Measurements from ENCODE around the gene MPST.

DNA sequence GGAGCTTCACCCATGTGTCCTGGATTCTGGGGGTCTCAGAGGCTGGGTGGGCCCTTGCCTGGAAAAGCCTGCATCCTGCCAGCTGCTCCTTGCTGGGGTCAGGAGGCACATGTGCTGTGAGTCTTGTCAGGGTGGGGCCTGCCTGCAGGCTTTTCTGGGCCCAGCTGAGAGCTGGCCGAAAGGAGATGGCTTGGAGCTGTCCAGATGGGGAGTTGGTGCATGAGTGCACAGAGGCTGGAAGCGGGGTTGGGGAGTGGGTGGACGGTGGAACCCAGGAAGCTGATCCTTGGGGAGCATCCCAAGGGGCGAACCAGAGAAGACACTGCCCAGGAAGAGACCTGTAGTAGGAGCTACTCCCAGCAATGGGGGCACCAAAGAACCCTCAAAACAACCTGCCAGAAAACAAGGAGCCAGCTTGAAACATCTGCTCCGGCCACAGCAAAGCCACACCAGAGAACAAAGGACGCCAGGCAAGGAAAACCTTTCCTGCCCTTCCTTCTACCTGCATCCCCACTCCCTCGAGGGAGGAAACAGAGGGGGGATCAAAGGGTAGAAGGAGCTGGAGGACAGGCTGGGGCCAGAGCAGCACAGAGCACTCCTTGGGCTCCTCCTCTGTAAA lies 23.8 kb downstream of the MPST start:
- TF ChIP-seq SP2 (tag by site-specific recombination; IDR thresholded peaks at IDR 0.05) (no peak), ZNF585B (tag by site-specific recombination; IDR thresholded peaks at IDR 0.05) (no peak)
- TF ChIP-seq, protein P1, sequence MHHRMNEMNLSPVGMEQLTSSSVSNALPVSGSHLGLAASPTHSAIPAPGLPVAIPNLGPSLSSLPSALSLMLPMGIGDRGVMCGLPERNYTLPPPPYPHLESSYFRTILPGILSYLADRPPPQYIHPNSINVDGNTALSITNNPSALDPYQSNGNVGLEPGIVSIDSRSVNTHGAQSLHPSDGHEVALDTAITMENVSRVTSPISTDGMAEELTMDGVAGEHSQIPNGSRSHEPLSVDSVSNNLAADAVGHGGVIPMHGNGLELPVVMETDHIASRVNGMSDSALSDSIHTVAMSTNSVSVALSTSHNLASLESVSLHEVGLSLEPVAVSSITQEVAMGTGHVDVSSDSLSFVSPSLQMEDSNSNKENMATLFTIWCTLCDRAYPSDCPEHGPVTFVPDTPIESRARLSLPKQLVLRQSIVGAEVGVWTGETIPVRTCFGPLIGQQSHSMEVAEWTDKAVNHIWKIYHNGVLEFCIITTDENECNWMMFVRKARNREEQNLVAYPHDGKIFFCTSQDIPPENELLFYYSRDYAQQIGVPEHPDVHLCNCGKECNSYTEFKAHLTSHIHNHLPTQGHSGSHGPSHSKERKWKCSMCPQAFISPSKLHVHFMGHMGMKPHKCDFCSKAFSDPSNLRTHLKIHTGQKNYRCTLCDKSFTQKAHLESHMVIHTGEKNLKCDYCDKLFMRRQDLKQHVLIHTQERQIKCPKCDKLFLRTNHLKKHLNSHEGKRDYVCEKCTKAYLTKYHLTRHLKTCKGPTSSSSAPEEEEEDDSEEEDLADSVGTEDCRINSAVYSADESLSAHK (tag by site-specific recombination; IDR thresholded peaks at IDR 0.05), result no peak
